ENCODE results near the gene ATG5. TPM values are rescaled to one million over a fixed set of nuclear protein-coding genes. Genes with fewer than 3 reads are reported as not detected.

Gene ATG5
- total RNA-seq (2022; extraction: Qiagen RNA extraction): 20.9 to 26.0 TPM (median 23.1 TPM) in 5 replicates

GRCh38 chr6:106325336-106326178 is at the start of gene ATG5:
TSS of gene ATG5 (minus strand) at chr6:106325760. CDS start at chr6:106316208, 9,552 bp downstream.

GRCh38 chr6:106360410-106360988 is 34.9 kb upstream of the ATG5 start, which contains the start of gene CRYBG1:
TSS of gene CRYBG1 (plus strand) at chr6:106360717. CDS start at chr6:106360909, 192 bp downstream.

Other genes with a start within 250 kb of the ATG5 start
- 5.0 to 7.1 TPM (median 5.6 TPM) in 5 replicates for gene PRDM1, start 239.4 kb downstream of the ATG5 start, total RNA-seq (2022; extraction: Qiagen RNA extraction)
- gene CRYBG1, start 35.0 kb upstream of the ATG5 start, total RNA-seq (2022; extraction: Qiagen RNA extraction): 0.60 to 0.80 TPM (median 0.67 TPM) in 5 replicates

Data from A549 treated with Mapracorat at 1 μM for 4 hours (cell line).